Fibroblast of the aortic adventitia (primary cell): ENCODE data around the gene FAM163A. TPM values are rescaled to one million over a fixed set of nuclear protein-coding genes. Genes with fewer than 3 reads are reported as not detected.
"Not testable (repeated sequence)": the region's sequence is repeated elsewhere in the genome, so short reads cannot be mapped to it uniquely, and the experiment has no call there.

Experiments used
- DNase-seq: peaks from one replicate; pipeline ENCODE4 v3.0.0-alpha.2; 2010; ENCODE audit warnings: low read depth
- H3K4me3 ChIP-seq: 2 replicates; pipeline ENCODE4 v1.5.1; 2011; ENCODE audit warnings: low read depth, mild to moderate bottlenecking, control low read depth, low read length, moderate library complexity
- total RNA-seq: library from RNA; depleted of rRNA; stranded (reverse); fragments of >200 nt; gene quantifications from 2 replicates; pipeline ENCODE4 v1.2.3, GENCODE V29; 2012; ENCODE audit warnings: low replicate concordance
- TF ChIP-seq, protein P1 (sequence below): IDR thresholded peaks from 2 replicates; pipeline ENCODE4 v1.5.1; 2011; ENCODE audit warnings: mild to moderate bottlenecking, low read length, control low read depth, inconsistent platforms; ENCODE audit not compliant: insufficient read depth

Gene FAM163A
- total RNA-seq, 1 donor, result not detected

DNA sequence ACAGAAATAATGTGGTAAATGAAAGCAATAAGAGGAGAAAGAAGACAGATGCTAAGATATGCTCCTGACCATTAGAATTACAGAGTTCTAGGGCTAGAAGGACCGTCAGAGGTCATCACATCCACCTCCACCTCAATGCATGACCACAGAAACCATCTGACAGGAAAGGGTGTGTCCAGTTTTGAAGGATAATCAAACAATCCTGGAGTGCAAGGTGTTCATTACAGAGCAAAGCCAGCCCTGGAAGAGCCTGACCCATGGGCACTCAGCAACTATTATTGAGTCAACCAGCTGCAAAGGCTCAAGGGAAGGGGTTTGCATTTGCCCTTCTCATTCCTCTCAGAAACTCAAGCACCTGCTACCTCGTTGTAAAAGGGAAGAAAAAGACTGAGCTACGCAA, 88.1 kb downstream of the FAM163A start:
- no peak overlapping the region for H3K4me3 ChIP-seq
- TF ChIP-seq, protein P1, sequence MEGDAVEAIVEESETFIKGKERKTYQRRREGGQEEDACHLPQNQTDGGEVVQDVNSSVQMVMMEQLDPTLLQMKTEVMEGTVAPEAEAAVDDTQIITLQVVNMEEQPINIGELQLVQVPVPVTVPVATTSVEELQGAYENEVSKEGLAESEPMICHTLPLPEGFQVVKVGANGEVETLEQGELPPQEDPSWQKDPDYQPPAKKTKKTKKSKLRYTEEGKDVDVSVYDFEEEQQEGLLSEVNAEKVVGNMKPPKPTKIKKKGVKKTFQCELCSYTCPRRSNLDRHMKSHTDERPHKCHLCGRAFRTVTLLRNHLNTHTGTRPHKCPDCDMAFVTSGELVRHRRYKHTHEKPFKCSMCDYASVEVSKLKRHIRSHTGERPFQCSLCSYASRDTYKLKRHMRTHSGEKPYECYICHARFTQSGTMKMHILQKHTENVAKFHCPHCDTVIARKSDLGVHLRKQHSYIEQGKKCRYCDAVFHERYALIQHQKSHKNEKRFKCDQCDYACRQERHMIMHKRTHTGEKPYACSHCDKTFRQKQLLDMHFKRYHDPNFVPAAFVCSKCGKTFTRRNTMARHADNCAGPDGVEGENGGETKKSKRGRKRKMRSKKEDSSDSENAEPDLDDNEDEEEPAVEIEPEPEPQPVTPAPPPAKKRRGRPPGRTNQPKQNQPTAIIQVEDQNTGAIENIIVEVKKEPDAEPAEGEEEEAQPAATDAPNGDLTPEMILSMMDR, result no peak
- DNase-seq, result no peak

DNA sequence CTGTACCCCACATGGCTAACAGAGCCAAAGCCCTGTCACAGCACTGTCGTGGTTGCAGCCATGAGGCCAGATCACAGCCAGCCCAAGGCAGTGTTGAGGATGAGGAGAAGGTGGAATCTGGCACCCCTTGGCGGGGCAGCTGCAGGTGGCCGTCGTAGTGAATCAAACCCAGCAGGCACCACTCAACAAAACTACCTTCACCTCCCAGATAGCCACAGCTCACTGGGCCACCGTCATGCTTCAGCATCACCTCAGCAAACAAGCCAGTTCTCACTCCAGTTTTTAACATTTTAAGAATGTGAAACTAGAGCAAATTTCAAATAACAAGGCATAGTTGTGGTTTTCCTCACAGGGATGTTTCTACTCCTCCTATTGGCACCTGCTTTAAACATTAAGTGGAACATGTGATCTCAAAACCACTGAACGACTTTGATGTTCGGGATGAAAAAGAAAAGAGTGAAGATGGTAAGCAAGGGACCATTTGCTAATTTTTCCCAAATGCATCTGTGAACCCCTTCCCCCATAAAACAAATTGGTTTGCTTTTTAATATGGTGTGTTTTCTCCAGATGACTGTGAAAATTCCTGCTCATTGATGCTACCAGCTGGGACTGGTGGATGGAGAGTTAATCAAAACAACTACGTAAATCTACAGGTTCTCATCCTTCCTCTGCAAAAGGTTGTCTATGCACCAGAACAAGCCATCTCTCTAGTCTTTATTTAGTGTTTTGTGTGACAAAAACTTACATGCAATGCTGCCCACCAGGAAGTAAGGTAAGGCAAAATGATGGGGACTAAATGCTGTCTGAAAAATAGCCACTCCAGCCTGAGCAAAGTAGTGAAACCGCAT, 89.0 kb downstream of the FAM163A start:
- peak; percentile 14 for DNase-seq
- H3K4me3 ChIP-seq, result no peak overlapping the region
- TF ChIP-seq, protein P1, result no peak

DNA sequence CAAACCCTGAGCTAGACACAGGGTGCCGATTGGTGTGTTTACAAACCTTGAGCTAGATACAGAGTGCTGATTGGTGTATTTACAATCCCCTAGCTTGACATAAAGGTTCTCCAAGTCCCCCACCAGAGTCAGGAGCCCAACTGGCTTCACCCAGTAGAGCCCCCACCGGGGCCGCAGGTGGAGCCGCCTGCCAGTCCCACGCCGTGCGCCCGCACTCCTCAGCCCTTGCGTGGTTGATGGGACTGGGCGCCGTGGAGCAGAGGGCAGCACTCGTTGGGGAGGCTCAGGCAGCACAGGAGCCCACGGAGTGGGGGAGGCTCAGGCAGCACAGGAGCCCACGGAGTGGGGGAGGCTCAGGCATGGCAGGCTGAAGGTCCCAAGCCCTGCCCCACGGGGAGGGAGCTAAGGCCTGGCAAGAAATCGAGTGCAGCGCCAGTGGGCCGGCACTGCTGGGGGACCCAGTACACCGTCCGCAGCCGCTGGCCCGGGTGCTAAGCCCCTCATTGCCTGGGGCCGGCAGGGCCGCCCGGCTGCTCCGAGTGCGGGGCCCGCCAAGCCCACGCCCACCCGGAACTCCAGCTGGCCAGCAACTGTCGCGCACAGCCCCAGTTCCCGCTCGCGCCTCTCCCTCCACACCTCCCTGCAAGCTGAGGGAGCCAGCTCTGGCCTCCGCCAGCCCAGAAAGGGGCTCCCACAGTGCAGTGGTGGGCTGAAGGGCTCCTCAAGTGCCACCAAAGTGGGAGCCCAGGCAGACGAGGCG, 93.8 kb downstream of the FAM163A start:
- not testable (repeated sequence) for H3K4me3 ChIP-seq, DNase-seq

DNA sequence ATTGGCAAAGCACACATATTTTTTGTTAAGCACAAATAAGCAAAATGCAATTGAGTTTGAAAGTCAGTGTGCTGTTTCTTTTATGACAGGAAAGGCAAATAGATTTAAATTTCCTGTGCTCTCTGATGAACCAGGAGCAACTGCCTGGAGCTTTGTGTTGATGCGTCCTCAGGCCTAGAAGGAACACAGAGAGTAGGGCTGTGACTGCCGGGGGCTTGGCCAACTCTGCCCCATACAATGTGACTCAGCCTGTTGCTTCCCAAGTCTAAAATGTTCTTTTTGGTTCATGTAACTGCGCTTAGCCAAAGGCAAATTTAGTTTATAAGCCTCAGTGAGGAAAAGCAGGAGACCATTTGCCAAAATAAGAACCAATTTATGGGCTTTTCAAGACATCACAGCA, 97.0 kb downstream of the FAM163A start:
- no peak for DNase-seq

DNA sequence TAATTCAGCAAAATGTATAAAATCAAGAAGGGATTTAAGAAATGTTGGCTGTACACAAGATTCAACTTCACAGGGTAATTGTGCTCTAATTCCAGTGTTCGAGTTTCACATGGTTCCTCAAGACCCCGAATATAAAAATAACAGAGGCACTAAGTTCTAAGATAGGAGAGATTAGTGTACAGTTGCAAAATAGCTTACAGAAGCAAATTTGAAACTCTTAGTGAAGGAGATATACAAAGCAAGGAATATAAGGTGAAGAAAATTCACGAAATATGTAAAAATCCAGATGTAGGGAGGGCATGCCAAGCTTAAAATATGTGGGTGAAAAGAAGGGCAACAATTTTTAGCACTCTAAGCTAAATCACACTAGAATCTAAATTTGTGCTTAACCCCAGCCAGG, 105.1 kb downstream of the FAM163A start:
- H3K4me3 ChIP-seq, result no peak overlapping the region

More for the DNA sequence above, 97.0 kb downstream of the FAM163A start:
- TF ChIP-seq, protein P1, result no peak
- no peak overlapping the region for H3K4me3 ChIP-seq

DNA sequence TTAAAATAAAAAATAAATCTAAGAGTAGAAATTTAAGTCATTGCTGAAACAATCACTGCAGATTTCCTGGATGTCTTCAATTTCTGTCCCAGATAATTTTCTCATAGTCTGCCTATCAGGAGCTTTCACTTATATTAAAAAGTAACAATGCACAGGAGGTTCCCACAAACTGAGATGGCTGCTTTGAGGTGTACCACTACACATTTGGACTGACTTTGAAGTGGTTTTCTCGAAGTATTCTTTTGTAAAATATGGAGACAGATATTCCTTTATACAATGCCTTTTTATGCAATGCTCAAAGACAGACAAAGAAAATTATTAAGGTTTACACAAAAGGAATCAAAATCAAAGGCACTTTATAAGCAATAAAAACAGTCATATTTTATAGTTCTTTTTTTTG, 110.0 kb downstream of the FAM163A start:
- TF ChIP-seq, protein P1, result no peak
- no peak overlapping the region for H3K4me3 ChIP-seq
- DNase-seq, result no peak

More for the DNA sequence above, 105.1 kb downstream of the FAM163A start:
- TF ChIP-seq, protein P1, result no peak
- no peak for DNase-seq

DNA sequence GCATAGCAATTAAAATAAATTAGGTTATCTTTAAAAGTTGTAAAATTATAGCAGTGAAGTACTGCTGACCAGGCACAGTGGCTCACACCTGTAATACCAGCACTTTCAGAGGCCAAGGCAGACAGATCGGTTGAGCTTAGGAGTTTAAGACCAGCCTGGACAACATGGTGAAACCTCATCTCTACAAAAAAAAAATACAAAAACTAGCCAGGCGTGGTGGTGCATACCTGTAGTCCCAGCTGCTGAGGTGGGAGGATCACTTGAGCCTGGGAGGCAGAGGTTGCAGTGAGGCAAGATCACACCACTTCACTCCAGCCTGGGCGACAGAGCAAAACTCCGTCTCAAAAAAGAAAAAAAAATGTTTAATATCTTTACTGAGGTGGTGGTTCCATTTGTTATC, 112.7 kb downstream of the FAM163A start:
- DNase-seq, H3K4me3 ChIP-seq: not testable (repeated sequence)
